ENCODE measurements around the gene TANK. TPM values are rescaled to one million over a fixed set of nuclear protein-coding genes. Genes with fewer than 3 reads are reported as not detected.

Gene TANK
- total RNA-seq, 4 donors from 2014 or later: 76.9 to 115 (median 98.1) TPM

GRCh38 chr2:161138429-161138828, 21.8 kb upstream of the TANK start:
- Histone ChIP-seq H3K9me3 (no peaks in the 10 kb centered on the region), H3K27me3 (no peaks in the 10 kb centered on the region), H3K4me3 (replicated peaks in 1 of 3) (no peak overlapping the region), H3K4me1 (peaks cover 43% of the 10 kb centered on the region in 2 donors), H3K36me3 (no peaks in the 10 kb centered on the region), H3K27ac (peak overlapping the region; percentile 27 to 48 (median 31))
- intact Hi-C loops (cut with DNase I): no loop called here
- TF ChIP-seq POLR2A (IDR thresholded peaks at IDR 0.05) (no peak), CTCF (IDR thresholded peaks at IDR 0.05) (no peak)
- no peak for DNase-seq
- WGBS, 2 donors: 71 to 90% methylated on average over 2 of the region's 2 CpGs

- intact Hi-C loops (cut with DNase I): no loop called here
- H3K27ac ChIP-seq: peak overlapping the region; percentile 4 to 48 (median 31)
Observed at GRCh38 chr2:161139098-161139987, 20.9 kb upstream of the TANK start.

GRCh38 chr2:161141033-161141432, 19.2 kb upstream of the TANK start:
- no peaks in the 10 kb centered on the region for H3K27me3 ChIP-seq
- peaks cover 26 to 28% of the 10 kb centered on the region in 2 donors for H3K4me1 ChIP-seq
- intact Hi-C loops (cut with DNase I): no loop called here
- no peaks in the 10 kb centered on the region for H3K36me3 ChIP-seq
- no peak for DNase-seq
- no peak overlapping the region for H3K27ac ChIP-seq
- H3K9me3 ChIP-seq: no peaks in the 10 kb centered on the region
- TF ChIP-seq POLR2A (IDR thresholded peaks at IDR 0.05) (no peak), CTCF (IDR thresholded peaks at IDR 0.05) (no peak)
- H3K4me3 ChIP-seq (replicated peaks in 1 of 3): no peak overlapping the region
- WGBS, 2 donors: 92 to 96% methylated on average over 2 of the region's 2 CpGs

More at GRCh38 chr2:161139098-161139987, 20.9 kb upstream of the TANK start:
- H3K27me3 ChIP-seq: no peaks in the 10 kb centered on the region
- no peak for DNase-seq
- H3K4me3 ChIP-seq (replicated peaks in 1 of 3): no peak overlapping the region
- peak in 2 of 6 experiments; percentile 17 to 39 for TF ChIP-seq CTCF (IDR thresholded peaks at IDR 0.05)
- no peak for TF ChIP-seq POLR2A (IDR thresholded peaks at IDR 0.05)
- peaks cover 43% of the 10 kb centered on the region in 2 donors for H3K4me1 ChIP-seq
- WGBS, 2 donors: 14 to 25% methylated on average over 3 of the region's 3 CpGs
- H3K36me3 ChIP-seq: no peaks in the 10 kb centered on the region
- no peaks in the 10 kb centered on the region for H3K9me3 ChIP-seq

- Histone ChIP-seq H3K4me1 (no peaks in the 10 kb centered on the region), H3K9me3 (no peaks in the 10 kb centered on the region), H3K36me3 (no peaks in the 10 kb centered on the region), H3K27ac (no peak overlapping the region), H3K27me3 (no peaks in the 10 kb centered on the region), H3K4me3 (replicated peaks in 1 of 3) (no peak overlapping the region)
- intact Hi-C loops (cut with DNase I): no loop called here
- DNase-seq: no peak
- TF ChIP-seq POLR2A (IDR thresholded peaks at IDR 0.05) (no peak), CTCF (IDR thresholded peaks at IDR 0.05) (no peak)
Observed at GRCh38 chr2:161146209-161146775, 13.9 kb upstream of the TANK start.

- DNase-seq: no peak
- Histone ChIP-seq H3K4me3 (replicated peaks in 1 of 3) (no peak overlapping the region), H3K27me3 (no peaks in the 10 kb centered on the region), H3K27ac (no peak overlapping the region), H3K36me3 (no peaks in the 10 kb centered on the region), H3K9me3 (no peaks in the 10 kb centered on the region), H3K4me1 (no peaks in the 10 kb centered on the region)
- intact Hi-C loops (cut with DNase I): no loop called here
- no peak for TF ChIP-seq CTCF (IDR thresholded peaks at IDR 0.05)
- no peak for TF ChIP-seq POLR2A (IDR thresholded peaks at IDR 0.05)
- WGBS, 2 donors: 95 to 96% methylated on average over 3 of the region's 3 CpGs
Observed at GRCh38 chr2:161146996-161147395, 13.2 kb upstream of the TANK start.
